NCI-H2196 treated with DMSO at 0.1 percent for 48 hours (cell line): ENCODE results near the gene SLC25A30.
A peak's percentile ranks its signal among the peaks of the same experiment; 100 is the strongest.
"Not testable (repeated sequence)": the region's sequence is repeated elsewhere in the genome, so short reads cannot be mapped to it uniquely, and the experiment has no call there.

Experiments
- DNase-seq: peaks from one replicate; lab custom pipeline; 2025; ENCODE audit not compliant: unreplicated experiment; lab: John Stamatoyannopoulos, UW

The SLC25A30 gene

GRCh38 chr13:45393941-45394570, 24.1 kb downstream of the SLC25A30 start:
- peak; percentile 28 for DNase-seq

DNA sequence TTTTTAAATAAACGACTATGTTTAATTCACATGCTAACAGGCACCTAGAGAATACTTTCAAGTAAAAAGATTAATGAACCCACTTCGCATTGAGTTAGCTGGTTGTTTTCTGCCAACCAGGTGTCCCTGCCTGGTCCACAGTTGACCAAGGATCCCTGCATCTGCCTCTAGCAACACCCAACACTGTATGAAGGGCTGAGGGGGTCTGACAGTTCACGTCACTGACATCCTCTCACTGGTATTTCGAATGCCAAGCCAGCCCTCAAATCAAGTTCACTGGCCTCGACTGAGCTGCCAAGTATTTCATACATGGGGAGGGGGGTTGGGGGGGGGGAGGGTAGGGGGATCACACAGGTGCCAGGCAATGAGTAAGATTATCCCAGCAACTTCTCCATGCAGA, 25.4 kb downstream of the SLC25A30 start:
- DNase-seq, result no peak

- DNase-seq, result no peak
Measured at GRCh38 chr13:45391926-45392325, 26.2 kb downstream of the SLC25A30 start.

GRCh38 chr13:45391128-45391527, 27.0 kb downstream of the SLC25A30 start:
- not testable (repeated sequence) for DNase-seq

- not testable (repeated sequence) for DNase-seq
Measured at GRCh38 chr13:45390348-45390747, 27.8 kb downstream of the SLC25A30 start.

GRCh38 chr13:45388664-45389063, 29.5 kb downstream of the SLC25A30 start:
- DNase-seq, result no peak

DNA sequence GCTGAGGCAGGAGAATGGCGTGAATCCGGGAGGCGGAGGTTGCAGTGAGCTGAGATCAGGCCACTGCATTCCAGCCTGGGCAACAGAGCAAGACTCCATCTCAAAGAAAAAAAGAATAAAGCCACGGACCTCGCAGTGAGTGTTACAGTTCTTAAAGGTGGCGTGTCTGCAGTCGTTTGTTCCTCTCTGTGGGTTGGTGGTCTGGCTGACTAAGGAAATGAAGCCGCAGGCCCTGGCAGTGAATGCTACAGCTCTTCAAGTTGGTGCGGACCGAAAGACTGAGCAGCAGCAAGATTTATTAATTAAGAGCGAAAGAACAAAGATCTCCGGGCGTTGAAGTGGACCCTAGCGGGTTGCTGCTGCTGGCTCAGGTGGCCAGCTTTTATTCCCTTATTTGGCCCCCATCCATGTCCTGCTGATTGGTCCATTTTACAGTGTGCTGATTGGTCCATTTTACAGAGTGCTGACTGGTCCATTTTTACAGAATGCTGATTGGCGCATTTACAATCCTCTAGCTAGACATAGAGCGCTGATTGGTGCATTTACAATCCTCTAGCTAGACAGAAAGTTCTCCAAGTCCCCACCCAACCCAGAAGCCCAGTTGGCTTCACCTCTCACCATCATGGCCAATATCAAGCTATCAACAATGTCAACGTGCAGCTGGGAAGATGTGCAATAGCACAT, 31.1 kb downstream of the SLC25A30 start:
- not testable (repeated sequence) for DNase-seq

- no peak for DNase-seq
Measured at GRCh38 chr13:45385907-45386553, 32.1 kb downstream of the SLC25A30 start.

- no peak for DNase-seq
Measured at GRCh38 chr13:45385320-45385719, 32.9 kb downstream of the SLC25A30 start.

DNA sequence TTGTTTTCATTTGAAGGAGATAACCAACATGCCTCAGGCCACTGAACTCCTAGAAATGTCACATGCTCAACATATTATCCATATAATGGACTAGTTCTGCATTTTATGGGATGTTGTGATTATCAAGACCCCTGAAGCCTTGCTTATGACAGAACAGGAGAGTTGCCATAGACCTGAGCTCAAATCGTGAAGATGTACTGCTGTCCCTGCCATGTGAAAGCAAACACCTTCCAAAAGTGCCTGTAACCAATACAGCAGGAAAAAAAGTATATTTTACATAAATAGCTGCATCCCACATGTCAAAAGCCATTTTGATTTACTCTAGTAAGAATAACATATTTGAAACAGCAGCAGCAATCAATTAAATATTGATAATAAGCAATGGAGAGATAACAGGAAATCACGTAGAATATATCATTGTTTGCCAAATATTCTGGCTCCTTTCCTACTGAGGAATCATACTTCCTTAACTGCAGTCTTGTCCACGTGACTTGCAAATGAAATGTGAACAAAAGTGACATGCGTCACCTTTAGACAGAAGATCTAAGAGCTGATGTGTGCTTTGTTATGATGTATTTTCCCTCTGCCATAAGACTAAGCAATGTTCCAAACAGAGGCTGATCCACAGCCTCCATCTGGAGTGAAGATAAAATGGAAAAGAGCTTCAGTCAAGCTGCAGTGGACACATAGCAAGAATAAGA, 33.5 kb downstream of the SLC25A30 start:
- no peak for DNase-seq

- not testable (repeated sequence) for DNase-seq
Measured at GRCh38 chr13:45382739-45383138, 35.4 kb downstream of the SLC25A30 start.

DNA sequence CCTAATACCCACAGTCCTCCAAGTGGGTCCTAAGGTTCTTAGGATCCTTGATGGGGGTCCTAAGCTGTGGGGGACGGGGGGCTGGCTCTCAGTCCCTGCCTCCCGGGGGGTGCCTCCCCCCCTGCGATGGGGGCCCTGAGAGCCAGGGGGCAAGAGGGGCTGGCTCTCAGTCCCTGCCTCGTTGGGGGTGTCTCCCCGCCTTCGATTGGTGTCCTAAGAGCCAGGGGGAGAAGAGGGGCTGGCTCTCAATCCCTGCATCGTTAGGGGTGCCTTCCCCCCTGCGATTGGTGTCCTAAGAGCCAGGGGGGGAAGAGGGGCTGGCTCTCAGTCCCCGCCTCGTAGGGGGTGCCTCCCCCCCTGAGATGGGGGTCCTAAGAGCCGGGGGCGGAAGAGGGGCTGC, 37.0 kb downstream of the SLC25A30 start:
- DNase-seq, result no peak

- DNase-seq, result not testable (repeated sequence)
Measured at GRCh38 chr13:45380708-45381107, 37.5 kb downstream of the SLC25A30 start.

- DNase-seq, result not testable (repeated sequence)
Measured at GRCh38 chr13:45379516-45379915, 38.7 kb downstream of the SLC25A30 start.

DNA sequence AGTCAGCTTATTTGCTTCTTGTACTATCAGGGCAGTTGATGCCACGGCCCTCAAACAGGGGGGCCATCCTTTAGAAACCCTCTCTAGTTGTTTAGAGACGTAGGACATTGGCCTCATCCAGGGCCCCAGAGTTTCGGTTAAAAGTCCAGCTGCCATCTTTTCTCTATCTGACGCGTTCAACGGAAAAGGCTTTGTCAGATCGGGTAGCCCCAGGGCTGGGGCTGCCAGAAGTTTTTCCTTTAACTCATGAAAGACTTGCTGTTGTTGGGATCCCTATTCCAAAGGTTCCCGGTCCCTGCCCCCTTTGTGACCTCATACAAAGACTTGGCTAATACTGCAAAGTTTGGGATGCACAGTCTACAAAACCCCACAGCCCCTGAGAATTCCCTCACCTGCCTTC, 39.4 kb downstream of the SLC25A30 start:
- not testable (repeated sequence) for DNase-seq

DNA sequence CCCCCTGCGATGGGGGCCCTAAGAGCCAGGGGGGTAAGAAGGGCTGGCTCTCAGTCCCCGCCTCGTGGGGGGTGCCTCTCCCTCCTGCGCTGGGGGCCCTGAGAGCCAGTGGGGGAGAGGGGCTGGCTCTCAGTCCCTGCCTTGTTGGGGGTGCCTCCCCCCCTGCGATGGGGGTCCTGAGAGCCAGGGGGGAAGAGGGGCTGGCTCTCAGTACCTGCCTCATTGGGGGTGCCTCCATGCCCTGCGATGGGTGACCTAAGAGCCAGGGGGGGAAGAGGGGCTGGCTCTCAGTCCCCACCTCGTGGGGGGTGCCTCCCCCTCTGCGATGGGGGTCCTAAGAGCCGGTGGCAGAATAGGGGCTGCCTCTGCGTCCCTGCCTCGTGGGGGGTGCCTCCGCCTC, 40.9 kb downstream of the SLC25A30 start:
- not testable (repeated sequence) for DNase-seq

DNA sequence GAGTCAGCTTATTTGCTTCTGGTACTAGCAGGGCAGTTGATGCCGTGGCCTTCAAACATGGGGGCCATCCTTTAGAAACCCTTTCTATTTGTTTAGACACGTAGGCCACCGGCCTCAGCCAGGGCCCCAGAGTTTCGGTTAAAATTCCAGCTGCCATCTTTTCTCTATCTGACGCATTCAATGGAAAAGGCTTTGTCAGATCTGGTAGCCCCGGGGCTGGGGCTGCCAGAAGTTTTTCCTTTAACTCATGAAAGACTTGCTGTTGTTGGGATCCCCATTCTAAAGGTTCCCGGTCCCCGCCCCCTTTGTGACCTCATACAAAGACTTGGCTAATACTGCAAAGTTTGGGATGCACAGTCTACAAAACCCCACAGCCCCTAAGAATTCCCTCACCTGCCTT, 41.5 kb downstream of the SLC25A30 start:
- DNase-seq, result not testable (repeated sequence)

GRCh38 chr13:45374917-45375316, 43.3 kb downstream of the SLC25A30 start:
- no peak for DNase-seq

DNA sequence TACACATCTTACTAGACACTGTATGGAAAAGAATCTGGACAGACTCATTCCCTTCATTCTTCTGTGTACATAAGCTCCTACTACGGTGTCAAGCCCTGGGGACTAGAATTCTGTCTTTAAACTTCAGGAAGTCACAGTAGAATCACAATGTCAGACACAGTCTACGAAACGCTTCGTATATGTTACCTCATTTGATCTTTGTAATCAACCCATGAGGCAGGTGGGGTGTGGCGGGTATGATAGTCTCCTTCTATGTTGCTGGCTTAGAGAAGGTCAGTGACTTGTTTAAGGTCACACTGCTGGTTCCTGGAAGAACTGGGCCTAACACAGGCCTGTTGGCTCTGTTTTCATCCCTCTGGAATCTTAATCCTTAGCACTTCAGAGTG, 45.0 kb downstream of the SLC25A30 start:
- no peak for DNase-seq

DNA sequence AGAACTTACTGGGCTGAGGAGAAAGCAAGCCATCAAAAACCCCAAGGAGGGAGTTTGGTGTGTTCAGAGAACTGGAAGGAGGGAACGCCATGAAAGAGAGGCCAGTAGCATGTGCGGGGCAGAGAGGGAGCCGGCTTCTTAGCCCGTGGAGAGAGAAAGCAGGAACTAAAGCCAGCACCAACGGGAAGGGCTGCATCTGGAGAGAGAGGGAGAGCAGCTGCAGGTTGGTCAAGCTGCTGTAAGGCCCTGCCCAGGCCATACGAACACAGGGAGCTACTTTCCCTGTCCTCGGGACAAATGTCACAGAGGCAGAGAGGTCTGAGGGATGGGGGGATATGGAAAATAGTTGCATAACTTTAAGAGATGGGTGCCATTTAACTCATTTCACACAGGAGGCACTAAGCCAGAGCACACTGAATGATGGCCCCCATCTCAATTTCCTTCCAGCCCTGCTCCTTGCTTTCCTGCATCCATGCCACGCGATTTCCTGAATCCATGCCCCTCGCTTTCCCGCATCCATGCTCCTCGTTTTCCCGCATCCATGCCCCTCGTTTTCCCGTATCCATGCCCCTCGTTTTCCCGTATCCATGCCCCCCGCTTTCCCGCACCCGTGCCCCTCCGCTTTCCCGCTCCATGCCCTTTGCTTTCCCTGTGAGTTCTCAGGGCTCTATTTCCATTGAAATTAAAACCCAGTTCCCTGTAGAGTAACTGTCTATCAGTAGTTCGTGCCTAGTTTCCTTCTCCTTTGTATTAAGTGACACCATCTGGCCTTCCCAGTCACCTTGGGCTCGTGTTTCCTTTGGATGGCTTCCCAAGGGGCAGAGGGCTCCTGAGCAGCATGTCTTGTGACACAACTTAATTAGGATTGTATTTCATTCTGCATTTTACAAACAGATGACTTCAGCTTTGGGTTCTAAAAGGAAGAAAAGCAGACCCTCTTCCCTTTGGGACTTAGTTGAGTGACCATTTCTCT, 45.7 kb downstream of the SLC25A30 start:
- DNase-seq, result no peak
